NB4 (cell line): ENCODE data around the gene MRPL49.
"Not testable (repeated sequence)": the region's sequence is repeated elsewhere in the genome, so short reads cannot be mapped to it uniquely, and the experiment has no call there.

Source experiments
- DNase-seq: peaks from one replicate; pipeline ENCODE4 v3.0.0; 2010; ENCODE audit warnings: low read depth
- H3K4me3 ChIP-seq: one replicate; pipeline ENCODE4 v1.5.1; 2011; ENCODE audit warnings: mild to moderate bottlenecking, low read depth, low read length, moderate library complexity
- MYC ChIP-seq: IDR thresholded peaks from 2 replicates; pipeline ENCODE4 v1.6.1; 2011; ENCODE audit warnings: low read depth, low read length
- POLR2A ChIP-seq: IDR thresholded peaks from 2 replicates; pipeline ENCODE4 v1.6.1; 2011; ENCODE audit warnings: mild to moderate bottlenecking; ENCODE audit not compliant: insufficient read length; ENCODE audit errors: extremely low read depth
- TF ChIP-seq, protein P1 (sequence below): IDR thresholded peaks from one replicate; pipeline ENCODE4 v1.5.1; 2012; ENCODE audit warnings: low read depth, low read length
- TF ChIP-seq, protein P2 (sequence below): IDR thresholded peaks from 2 replicates; pipeline ENCODE4 v1.6.1; 2011; ENCODE audit warnings: low read depth, low read length

MRPL49 gene

DNA sequence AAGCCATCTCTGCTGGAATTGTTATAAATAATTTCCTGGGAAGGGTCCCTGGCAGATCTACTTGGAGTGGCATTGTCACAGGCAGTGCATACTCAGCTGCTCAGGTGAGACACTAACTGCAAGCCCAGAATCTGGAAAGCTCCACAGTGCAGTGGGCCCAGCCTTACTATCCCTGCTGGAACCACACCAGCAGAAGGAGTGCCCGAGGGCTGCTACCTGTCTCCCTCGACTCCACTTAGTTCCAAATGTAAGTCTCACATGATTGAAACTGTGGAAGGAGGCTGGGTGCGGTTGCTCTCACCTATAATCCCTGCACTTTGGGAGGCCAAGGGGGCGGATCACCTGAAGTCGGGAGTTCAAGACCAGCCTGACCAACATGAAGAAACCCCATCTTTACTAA lies 26.5 kb downstream of the MRPL49 start:
- no peak overlapping the region for H3K4me3 ChIP-seq
- TF ChIP-seq, protein P1, sequence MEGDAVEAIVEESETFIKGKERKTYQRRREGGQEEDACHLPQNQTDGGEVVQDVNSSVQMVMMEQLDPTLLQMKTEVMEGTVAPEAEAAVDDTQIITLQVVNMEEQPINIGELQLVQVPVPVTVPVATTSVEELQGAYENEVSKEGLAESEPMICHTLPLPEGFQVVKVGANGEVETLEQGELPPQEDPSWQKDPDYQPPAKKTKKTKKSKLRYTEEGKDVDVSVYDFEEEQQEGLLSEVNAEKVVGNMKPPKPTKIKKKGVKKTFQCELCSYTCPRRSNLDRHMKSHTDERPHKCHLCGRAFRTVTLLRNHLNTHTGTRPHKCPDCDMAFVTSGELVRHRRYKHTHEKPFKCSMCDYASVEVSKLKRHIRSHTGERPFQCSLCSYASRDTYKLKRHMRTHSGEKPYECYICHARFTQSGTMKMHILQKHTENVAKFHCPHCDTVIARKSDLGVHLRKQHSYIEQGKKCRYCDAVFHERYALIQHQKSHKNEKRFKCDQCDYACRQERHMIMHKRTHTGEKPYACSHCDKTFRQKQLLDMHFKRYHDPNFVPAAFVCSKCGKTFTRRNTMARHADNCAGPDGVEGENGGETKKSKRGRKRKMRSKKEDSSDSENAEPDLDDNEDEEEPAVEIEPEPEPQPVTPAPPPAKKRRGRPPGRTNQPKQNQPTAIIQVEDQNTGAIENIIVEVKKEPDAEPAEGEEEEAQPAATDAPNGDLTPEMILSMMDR, result no peak
- TF ChIP-seq, protein P2, sequence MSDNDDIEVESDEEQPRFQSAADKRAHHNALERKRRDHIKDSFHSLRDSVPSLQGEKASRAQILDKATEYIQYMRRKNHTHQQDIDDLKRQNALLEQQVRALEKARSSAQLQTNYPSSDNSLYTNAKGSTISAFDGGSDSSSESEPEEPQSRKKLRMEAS, result no peak
- no peak for TF ChIP-seq MYC
- TF ChIP-seq POLR2A, result no peak
- DNase-seq, result no peak

DNA sequence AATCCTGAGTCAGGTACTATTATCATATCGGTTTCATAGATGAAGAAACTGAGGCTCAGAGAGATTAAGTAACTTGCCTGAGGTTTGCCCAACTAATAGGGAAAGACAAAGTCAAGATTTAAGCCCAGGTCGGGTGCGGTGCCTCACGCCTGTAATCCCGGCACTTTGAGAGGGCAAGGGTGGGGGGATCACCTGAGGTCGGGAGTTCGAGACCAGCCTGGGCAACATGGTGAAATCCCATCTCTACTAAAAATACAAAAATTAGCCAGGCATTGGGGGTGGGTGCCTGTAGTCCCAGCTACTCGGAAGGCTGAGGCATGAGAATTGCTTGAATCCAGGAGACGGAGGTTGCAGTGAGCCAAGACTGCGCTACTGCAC lies 28.0 kb downstream of the MRPL49 start:
- DNase-seq, H3K4me3 ChIP-seq: not testable (repeated sequence)

DNA sequence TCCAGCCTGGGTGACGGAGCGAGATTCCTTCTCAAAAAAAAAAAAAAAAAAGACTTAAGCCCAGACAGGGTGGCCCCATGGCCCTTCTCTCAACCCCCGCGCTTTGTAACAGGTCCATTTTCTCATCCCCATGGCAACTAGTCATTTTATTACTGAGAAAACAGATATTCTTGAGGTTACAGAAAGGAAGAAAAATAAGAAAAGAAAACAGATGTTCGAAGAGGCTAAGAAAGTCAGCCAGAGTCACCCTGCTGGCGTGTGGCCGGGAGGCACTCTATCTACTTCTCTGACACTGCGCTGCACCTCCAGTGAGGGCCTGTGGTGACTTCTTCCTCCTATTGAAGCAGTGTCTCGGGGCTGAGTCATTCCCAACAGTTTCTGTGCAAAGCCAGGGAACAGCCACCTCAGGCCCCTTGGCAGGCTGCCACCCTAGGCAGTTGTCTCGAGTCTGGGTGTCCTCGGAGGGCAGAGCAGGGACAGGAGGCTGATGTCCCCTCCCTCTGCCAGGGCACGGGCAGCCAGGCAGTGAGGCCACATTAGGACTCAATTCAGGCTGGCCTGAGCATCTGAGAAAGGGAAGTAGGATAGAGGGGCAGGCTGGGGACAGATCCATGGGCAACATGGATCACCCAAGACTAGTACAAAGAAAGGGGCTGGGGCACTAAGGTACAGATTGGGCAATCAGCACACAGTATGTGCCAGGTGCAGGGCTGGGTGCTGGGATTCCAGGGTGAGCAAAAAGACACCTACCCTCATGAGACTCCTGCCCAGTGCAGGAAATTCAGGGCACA lies 28.6 kb downstream of the MRPL49 start:
- TF ChIP-seq, protein P2, result peak; percentile 31; the same call in 1 of the 2 replicates
- no peak for TF ChIP-seq MYC
- TF ChIP-seq, protein P1, result no peak
- TF ChIP-seq POLR2A, result no peak
- H3K4me3 ChIP-seq, result peak overlapping the region; percentile 16
- peak; percentile 93 for DNase-seq

DNA sequence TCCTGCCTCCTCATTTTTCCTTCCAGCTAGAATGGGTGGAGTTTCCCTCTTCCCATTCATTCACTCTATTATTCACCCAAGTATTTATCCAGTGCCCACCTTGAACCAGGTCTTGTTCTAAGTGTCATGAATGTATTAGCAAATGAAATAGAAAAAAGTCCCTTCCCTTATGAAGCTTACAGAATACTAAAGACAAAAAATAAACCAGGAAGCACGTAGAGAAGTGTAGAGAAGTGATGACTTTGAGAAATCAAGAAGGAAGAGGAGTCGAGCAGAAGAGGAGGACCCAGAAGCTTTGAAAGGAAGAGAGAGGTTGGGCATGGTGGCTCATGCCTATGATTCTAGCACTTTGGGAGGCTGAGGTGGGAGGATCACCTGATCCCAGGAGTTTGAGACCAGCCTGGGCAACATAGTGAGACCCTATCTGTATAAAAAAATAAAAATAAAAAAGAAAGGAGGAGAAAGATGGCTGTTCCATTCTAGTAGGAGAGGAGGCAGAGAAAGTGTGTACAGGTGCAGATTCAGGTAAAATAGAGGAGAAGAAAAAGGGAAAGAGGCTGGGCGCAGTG lies 29.3 kb downstream of the MRPL49 start:
- no peak overlapping the region for H3K4me3 ChIP-seq
- TF ChIP-seq MYC, result no peak
- TF ChIP-seq, protein P2, result no peak
- TF ChIP-seq, protein P1, result no peak
- no peak for TF ChIP-seq POLR2A
- DNase-seq, result no peak

DNA sequence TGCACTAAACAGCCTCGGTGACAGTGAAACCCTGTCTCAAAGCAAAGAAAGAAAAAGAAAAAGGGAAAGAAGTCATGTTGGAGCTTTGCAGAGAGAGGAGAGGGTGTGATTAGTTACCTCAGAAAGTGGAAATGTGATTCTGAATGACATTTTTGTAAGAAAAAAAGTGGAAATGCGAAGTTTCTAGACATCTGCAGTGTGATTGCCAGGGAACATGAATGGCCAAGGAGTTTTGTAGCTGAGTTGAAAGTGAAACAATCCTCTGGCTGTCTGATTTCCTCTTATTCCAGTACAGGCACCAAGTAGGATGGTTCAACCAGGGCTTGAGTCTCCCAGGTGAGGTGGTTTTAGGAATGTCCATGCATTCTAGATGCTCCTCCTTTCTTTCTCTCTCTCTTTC lies 30.0 kb downstream of the MRPL49 start:
- no peak overlapping the region for H3K4me3 ChIP-seq
- TF ChIP-seq MYC (no peak), POLR2A (no peak)
- TF ChIP-seq, protein P2, result no peak
- no peak for DNase-seq

DNA sequence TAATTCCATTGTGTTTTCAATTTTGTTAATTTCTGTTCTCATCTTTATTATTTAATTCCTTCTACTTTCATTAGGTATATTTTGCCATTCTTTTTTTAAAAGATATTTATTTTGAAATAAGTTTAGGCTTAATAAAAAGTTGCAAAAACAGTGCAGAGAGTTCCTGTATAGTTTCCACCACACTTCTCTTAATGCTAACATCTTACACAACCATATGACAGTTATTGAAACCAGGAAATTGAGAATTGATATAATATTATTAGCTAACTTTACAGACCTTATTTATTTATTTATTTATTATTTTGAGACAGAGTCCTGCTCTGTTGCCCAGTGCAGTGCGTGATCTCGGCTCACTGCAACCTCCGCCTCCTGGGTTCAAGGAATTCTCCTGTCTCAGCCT lies 34.1 kb downstream of the MRPL49 start:
- DNase-seq, result no peak
- TF ChIP-seq MYC (no peak), POLR2A (no peak)
- TF ChIP-seq, protein P1, result no peak
- TF ChIP-seq, protein P2, result no peak
- no peak overlapping the region for H3K4me3 ChIP-seq
